HL-60 (cell line): Measurements from ENCODE around the gene HRAS.
"Not testable (repeated sequence)": the region's sequence is repeated elsewhere in the genome, so short reads cannot be mapped to it uniquely, and the experiment has no call there.

Source experiments
- DNase-seq, 2 experiments: peaks; one replicate each; pipeline ENCODE4 v3.0.0-alpha.2; 2010 to 2020; ENCODE audit warnings: low read depth in 1 of 2, low spot score in 1 of 2
- H3K27ac ChIP-seq: fragments of 250-450 bp; sonication (Bioruptor Pico); replicated peaks from 2 replicates; pipeline ENCODE4 v1.5.1; 2020; ENCODE audit warnings: mild to moderate bottlenecking, moderate library complexity
- H3K27me3 ChIP-seq: fragments of 250-450 bp; sonication (Bioruptor Pico); 2 replicates; pipeline ENCODE4 v1.5.1; 2021; ENCODE audit warnings: mild to moderate bottlenecking, moderate library complexity; ENCODE audit not compliant: insufficient read depth, poor library complexity, severe bottlenecking
- H3K4me3 ChIP-seq: replicated peaks from 2 replicates; pipeline ENCODE4 v1.5.1; 2011; ENCODE audit warnings: mild to moderate bottlenecking, control low read depth, low read length; ENCODE audit not compliant: insufficient read depth
- CTCF ChIP-seq: IDR thresholded peaks from one replicate; pipeline ENCODE4 v1.5.1; 2011; ENCODE audit warnings: low read length, control low read depth, inconsistent platforms; ENCODE audit not compliant: insufficient read depth
- GABPA ChIP-seq: IDR thresholded peaks from 2 replicates; pipeline ENCODE4 v1.6.1; 2012; ENCODE audit warnings: low read depth
- POLR2AphosphoS5 ChIP-seq: IDR thresholded peaks from 2 replicates; pipeline ENCODE4 v1.6.1; 2012; ENCODE audit warnings: low read depth
- REST ChIP-seq: IDR thresholded peaks from 2 replicates; pipeline ENCODE4 v1.6.1; 2012; ENCODE audit warnings: low read depth; ENCODE audit not compliant: insufficient replicate concordance
- SPI1 ChIP-seq: IDR thresholded peaks from 2 replicates; pipeline ENCODE4 v1.6.1; 2012; ENCODE audit warnings: low read depth, mild to moderate bottlenecking, borderline replicate concordance

Gene HRAS

GRCh38 chr11:574632-575312 lies 39.4 kb upstream of the HRAS start:
- Histone ChIP-seq H3K27me3 (peaks cover 5% of the 10 kb centered on the region), H3K4me3 (peak overlapping the region; percentile 51), H3K27ac (no peak overlapping the region)
- TF ChIP-seq SPI1 (no peak), CTCF (no peak), POLR2AphosphoS5 (no peak), GABPA (no peak), REST (no peak)
- DNase-seq = no peak

GRCh38 chr11:574031-574570 lies 38.7 kb upstream of the HRAS start:
- H3K27me3 ChIP-seq = peaks cover 11% of the 10 kb centered on the region
- not testable (repeated sequence) for H3K4me3 ChIP-seq, DNase-seq, H3K27ac ChIP-seq

GRCh38 chr11:573146-573759 lies 37.9 kb upstream of the HRAS start:
- DNase-seq = no peak
- H3K4me3 ChIP-seq = no peak overlapping the region
- no peak overlapping the region for H3K27ac ChIP-seq
- TF ChIP-seq SPI1 = no peak
- TF ChIP-seq POLR2AphosphoS5 = no peak
- TF ChIP-seq GABPA = no peak
- TF ChIP-seq REST = no peak
- no peak for TF ChIP-seq CTCF
- H3K27me3 ChIP-seq = peaks cover 12% of the 10 kb centered on the region

GRCh38 chr11:571802-572185 lies 36.4 kb upstream of the HRAS start:
- no peak for TF ChIP-seq POLR2AphosphoS5
- TF ChIP-seq SPI1 = no peak
- no peak for TF ChIP-seq CTCF
- no peak for TF ChIP-seq GABPA
- TF ChIP-seq REST = no peak
- peaks cover 12% of the 10 kb centered on the region for H3K27me3 ChIP-seq
- H3K27ac ChIP-seq = no peak overlapping the region
- DNase-seq = no peak
- no peak overlapping the region for H3K4me3 ChIP-seq
